ENCODE data around the gene EYS.

GRCh38 chr6:65006788-65007187 is 700.2 kb downstream of the EYS start:
- TF ChIP-seq POLR2A (IDR thresholded peaks at IDR 0.05) = no peak
- no peak for TF ChIP-seq CTCF (IDR thresholded peaks at IDR 0.05)

All from breast epithelium (tissue), 3 donors.